Measurements from ENCODE around the gene FAH.

Gene FAH

GRCh38 chr15:80210611-80211573, 58.1 kb downstream of the FAH start:
- in situ Hi-C loops (cut with HindIII; ENCODE audit: low pct_ligation_motif_present, low pct_unique_long_range_greater_than_20kb, low sequenced_read_pairs): no loop called here
- no peak for DNase-seq

- DNase-seq: no peak
- in situ Hi-C loops (cut with HindIII; ENCODE audit: low pct_ligation_motif_present, low pct_unique_long_range_greater_than_20kb, low sequenced_read_pairs): no loop called here
These were observed 59.2 kb downstream of the FAH start for GRCh38 chr15:80211976-80212375.

- in situ Hi-C loops (cut with HindIII; ENCODE audit: low pct_ligation_motif_present, low pct_unique_long_range_greater_than_20kb, low sequenced_read_pairs): no loop called here
- no peak for DNase-seq
These were observed 62.1 kb downstream of the FAH start for GRCh38 chr15:80214910-80215309.

GRCh38 chr15:80216141-80216540, 63.3 kb downstream of the FAH start:
- in situ Hi-C loops (cut with HindIII; ENCODE audit: low pct_ligation_motif_present, low pct_unique_long_range_greater_than_20kb, low sequenced_read_pairs): no loop called here
- no peak for DNase-seq

GRCh38 chr15:80216911-80217310, 64.1 kb downstream of the FAH start:
- DNase-seq: no peak
- in situ Hi-C loops (cut with HindIII; ENCODE audit: low pct_ligation_motif_present, low pct_unique_long_range_greater_than_20kb, low sequenced_read_pairs): no loop called here

- no peak for DNase-seq
- in situ Hi-C loops (cut with HindIII; ENCODE audit: low pct_ligation_motif_present, low pct_unique_long_range_greater_than_20kb, low sequenced_read_pairs): no loop called here
These were observed 64.6 kb downstream of the FAH start for GRCh38 chr15:80217327-80217900.

GRCh38 chr15:80219955-80220354, 67.2 kb downstream of the FAH start:
- DNase-seq: no peak
- in situ Hi-C loops (cut with HindIII; ENCODE audit: low pct_ligation_motif_present, low pct_unique_long_range_greater_than_20kb, low sequenced_read_pairs): no loop called here

- DNase-seq: peak; percentile 20
- in situ Hi-C loops (cut with HindIII; ENCODE audit: low pct_ligation_motif_present, low pct_unique_long_range_greater_than_20kb, low sequenced_read_pairs): no loop called here
These were observed 76.3 kb downstream of the FAH start for GRCh38 chr15:80228959-80229610.

- in situ Hi-C loops (cut with HindIII; ENCODE audit: low pct_ligation_motif_present, low pct_unique_long_range_greater_than_20kb, low sequenced_read_pairs): no loop called here
- DNase-seq: no peak
These were observed 78.6 kb downstream of the FAH start for GRCh38 chr15:80231371-80231770.

GRCh38 chr15:80233581-80233980, 80.8 kb downstream of the FAH start:
- no peak for DNase-seq
- in situ Hi-C loops (cut with HindIII; ENCODE audit: low pct_ligation_motif_present, low pct_unique_long_range_greater_than_20kb, low sequenced_read_pairs): no loop called here

GRCh38 chr15:80234883-80235282, 82.1 kb downstream of the FAH start:
- peak; percentile 20 for DNase-seq
- in situ Hi-C loops (cut with HindIII; ENCODE audit: low pct_ligation_motif_present, low pct_unique_long_range_greater_than_20kb, low sequenced_read_pairs): no loop called here

All from ACHN (cell line).